AML-193 (cell line): ENCODE measurements around the gene CATSPER2.
"Not testable (repeated sequence)": the region's sequence is repeated elsewhere in the genome, so short reads cannot be mapped to it uniquely, and the experiment has no call there.

ENCODE experiments used
- DNase-seq, 2 experiments: peaks; one replicate each; lab custom pipeline; 2025; lab: John Stamatoyannopoulos, UW

Gene CATSPER2

DNA sequence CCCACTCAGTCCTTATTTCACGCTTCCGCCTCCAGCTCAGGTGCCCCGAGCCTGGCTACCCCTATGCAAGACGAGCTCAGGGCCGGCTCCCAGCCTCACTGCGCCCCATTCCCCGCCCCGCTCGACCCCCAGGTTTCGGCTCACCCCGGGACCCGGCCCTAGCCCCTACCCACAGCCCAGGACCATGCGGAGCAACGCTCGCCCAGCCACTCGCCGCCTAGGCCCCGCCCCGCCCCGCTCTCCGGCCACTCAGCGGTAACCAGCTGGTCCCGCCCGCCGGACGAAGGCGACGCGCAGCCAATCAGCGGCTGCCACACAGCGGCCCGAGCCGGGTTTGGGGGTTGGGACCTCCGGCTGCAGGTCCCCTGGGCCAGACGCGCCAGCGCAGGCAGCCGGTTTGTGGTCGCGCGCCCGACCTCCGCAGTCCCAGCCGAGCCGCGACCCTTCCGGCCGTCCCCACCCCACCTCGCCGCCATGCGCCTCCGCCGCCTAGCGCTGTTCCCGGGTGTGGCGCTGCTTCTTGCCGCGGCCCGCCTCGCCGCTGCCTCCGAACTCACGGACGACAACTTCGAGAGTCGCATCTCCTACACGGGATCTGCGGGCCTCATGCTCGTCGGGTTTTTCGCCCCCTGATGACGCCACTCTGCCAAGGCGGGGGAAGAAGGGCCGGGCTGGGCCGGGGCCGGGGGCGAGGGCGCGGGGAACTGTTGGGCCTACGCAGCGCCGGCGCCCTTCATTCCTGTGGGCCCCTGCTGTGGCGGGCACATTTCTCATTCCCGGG is at the start of gene CATSPER2:
Gene CATSPER2 (minus strand): TSS at position 196 of the 781 bp plus-strand sequence. CDS start 783 bp downstream, outside the sequence.
- no peak for DNase-seq

DNA sequence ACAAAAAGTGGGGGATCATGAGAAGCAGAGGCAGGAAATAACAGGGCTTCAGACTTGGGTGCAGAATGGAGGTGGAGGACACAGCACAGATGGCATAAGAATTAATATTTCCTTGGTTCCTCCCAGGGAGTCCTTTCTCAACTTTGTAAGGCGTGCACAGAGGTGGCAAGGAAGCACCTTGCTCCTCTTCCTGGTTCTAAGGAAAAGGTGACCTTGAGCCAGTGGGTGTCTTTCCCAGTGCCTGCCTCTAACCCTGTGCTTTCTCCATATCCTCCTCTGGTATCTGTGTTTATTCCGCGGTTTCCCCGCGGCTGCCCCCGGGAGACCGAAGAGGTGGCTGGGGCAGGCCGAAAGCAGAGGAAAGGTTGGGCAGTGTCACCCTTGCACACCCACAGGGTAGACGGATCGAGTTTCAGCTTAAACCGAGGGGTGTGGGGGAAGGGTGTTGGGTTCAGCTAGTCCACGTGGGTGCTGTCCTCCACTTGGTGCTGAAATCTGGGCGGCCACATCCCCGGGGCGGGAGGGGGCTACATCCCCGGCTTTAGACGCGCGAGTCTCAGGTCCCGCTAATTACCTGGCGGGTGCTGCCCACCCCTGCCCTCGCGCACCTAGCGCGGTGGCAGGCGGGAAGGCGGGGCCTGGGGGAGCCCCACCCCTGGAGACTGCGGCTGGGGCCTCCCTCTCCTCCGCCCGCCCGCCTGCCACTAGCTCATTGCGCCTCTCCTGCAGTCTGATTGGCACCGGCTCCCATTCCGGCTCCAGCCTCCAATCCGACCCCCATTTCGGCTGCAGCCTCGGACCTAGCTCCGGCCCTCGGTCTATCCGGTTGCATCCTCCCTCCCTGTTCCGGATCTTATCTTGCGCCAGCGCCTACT is 44.7 kb upstream of the CATSPER2 start, which contains the start of gene CKMT1A:
Gene CKMT1A (plus strand): TSS at position 712 of the 875 bp plus-strand sequence. CDS start 192 bp downstream, outside the sequence.
- not testable (repeated sequence) for DNase-seq

DNA sequence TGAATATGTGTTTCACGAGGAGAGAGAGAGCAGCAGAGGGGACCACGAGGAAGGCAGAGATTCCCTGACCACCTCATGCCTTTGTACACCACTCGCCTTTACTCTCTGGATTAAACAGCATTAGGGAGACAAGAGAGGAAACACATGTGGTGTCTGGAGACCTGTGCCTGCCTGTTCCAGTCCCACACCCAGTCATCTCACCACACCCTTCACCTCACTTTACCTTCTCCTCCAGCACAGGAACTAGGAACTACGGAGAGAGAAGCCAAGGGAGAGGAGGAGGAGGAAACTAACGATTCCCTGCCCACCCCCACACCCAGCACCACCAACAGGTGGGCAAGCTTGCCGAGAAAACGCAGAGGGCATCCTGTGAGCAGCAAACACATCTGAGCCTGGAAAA is 44.0 kb upstream of the CATSPER2 start:
- DNase-seq: not testable (repeated sequence)

DNA sequence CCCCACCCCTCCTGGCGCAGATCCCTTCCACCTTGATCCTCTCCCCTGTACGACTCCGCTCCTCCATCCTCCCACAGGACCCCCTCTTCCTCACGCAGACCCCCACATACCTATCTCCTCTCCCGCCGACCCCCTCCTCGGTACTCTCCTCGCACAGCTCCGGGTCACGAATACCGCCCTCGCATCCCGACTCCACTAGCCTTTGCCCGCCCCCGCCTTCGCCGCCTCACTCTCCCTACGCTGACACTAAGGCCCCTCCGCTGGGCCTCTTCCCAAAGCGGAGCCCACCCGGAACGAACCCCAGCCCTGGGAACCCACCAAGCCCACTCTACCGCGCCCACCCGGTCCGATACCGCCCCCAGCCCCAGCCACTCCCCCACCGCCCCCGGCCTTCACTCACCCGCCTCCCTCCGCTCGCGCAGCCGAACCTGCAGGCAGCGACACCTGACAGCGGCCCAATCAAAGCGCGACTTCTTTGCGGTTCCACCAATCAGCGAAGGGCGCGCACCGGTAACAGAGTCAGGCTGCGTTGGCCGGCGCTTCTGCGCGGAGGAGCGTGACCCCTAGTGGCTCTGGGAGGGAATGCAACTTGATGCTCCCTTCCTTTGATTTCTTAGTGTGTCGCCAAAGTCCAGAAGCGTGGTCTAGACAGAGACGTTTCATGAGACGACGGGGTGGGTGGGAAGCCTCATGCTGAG is 41.1 kb upstream of the CATSPER2 start:
- DNase-seq: not testable (repeated sequence)

DNA sequence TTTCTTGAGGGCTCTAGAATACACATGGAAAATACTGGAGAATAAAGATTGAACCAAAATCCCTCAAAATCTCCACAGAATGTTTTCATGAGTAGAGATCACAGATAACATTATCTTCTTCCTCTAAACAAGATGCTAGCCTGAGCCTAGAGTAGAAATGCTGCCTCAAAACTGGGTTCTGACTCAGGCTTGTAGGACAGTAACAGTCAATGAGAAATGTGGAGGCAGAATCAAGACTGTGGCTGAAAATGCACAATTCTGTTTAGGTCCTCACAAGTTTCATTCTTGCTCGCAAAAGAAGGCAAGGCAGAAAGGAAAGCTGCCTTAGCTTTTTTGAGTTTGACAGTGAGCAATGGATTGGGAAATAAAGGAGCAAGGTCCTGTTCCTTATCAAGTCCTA is 25.5 kb upstream of the CATSPER2 start:
- not testable (repeated sequence) for DNase-seq

DNA sequence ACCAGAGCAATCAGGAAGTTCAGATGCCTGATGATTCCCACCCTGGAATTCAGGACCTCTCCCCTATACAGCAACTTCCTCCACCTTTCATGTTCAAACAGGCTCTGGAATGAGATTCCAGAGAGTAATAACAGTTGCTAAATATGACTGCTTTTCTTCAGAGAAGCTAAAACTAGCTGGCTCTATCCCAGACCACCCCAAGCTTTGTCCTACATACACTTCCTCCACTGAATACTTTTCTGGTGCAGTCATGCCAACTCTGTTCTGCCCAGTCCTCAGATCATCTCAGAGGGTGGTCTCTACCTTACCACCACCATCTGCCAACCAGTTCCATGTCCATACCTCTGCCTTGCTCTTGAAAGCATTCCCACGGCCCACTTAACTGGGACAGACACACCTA is 17.5 kb upstream of the CATSPER2 start:
- not testable (repeated sequence) for DNase-seq

DNA sequence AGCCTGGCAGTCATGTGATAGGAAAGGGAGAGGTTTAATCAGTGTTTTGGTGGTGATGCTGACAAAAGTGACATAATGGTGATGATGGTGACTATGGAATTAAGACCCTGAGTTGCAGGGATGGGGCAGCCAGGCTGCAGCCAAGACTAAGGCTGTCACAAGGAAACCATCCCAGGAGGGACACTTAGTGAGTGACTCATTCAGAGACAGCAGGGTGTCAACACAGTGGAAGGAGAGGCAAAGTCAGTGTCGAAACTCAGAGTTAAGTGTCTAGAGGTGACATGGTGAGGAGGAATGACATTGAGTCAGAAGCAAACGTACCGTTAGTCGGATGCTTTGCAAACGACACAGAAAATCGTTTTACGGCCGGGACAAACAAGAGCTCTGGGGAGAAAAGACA is 14.7 kb upstream of the CATSPER2 start:
- DNase-seq: not testable (repeated sequence)

DNA sequence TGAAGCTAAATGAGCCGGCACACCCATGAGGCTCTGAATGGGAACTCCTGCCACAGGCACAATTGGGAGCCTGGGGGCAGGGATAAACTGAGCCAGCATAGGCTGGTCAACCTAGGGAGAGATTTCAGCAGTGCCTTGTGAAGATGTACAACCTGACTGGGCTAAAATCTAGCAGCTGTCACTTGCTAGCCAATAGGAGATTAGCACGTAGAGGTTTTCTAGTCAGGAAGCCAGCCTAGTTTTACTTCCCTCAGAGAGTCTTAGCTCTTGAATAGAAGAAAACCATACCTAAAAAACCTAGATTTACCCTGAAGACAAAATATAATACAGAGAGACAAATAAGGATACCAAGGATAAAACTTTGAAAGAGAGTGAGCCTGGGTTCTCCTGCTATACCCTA is 13.6 kb upstream of the CATSPER2 start:
- not testable (repeated sequence) for DNase-seq

DNA sequence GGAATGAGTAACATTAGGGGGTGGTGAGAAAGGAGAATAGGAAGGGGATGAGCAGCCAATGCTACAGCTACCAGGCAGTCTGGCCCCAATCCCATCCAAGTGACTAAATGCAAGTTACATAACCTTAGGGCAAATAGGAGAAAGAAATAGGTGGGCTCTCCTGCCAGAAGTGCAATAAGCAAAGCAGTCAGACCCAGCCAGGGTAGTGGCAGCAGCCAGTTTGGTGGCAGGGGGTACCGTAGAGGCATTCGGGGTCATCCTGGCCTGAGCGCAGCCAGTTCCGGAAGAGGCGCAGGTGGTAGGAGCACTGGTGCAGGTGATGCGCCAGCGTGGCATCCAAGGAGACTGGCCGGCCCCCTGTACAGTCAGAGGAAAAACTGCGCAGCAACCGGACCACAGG is 11.1 kb upstream of the CATSPER2 start:
- not testable (repeated sequence) for DNase-seq

DNA sequence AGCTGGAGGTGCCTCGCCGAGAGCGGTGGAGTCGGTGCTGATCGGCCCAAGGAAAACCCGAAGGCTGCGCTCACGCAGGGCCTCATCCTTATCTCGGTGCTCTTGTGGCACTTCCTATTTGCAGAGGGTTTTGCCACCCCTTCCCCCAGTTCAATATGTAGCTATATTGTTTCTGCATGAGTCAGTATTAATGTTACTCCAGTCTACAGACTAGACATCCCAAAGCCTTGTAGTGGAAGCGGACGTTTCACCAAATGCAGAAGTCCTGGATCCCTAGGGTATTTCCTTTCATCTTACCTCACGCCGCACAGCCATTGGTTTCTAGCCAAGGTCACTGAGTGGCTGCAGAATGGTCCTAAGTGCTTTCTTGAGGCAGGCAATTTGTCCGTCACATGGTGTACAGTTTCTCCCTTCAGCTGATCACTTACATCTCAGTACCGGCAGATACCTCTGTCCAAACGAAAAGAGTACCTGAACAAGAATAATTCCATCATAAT is 834 bp upstream of the CATSPER2 start:
- DNase-seq: not testable (repeated sequence)

DNA sequence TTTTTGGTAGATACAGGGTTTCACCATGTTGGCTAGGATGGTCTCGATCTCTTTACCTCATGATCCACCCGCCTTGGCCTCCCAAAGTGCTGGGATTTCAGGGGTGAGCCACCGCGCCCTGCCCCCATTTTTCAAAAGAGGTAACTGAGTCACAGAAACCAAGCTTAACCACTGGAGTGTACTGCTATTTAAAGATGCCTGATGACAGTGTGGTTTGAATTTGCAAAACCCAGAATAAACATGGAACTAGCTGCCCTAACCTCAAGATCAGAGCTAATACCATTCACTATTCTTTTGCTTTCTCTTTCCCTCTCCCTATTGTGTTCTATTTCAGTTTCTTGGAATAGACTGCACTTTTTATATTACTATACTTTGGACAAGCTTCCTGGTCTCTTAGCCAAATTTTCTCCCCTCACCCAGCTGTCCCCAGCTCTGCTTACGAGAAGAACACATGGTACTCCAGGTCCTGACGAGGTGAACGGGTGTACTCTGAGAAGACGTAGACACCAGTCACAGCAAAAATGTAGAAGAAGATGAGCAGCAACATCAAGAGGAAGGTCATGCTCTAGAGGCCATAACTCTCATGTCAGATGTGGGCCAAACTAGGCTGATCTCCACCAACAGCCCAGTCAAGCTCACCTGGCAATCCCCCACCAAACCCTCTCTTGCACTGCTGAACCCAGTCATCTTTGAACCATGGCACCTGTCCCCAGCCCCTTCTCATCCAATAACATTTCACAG is 10.0 kb downstream of the CATSPER2 start:
- DNase-seq: not testable (repeated sequence)

DNA sequence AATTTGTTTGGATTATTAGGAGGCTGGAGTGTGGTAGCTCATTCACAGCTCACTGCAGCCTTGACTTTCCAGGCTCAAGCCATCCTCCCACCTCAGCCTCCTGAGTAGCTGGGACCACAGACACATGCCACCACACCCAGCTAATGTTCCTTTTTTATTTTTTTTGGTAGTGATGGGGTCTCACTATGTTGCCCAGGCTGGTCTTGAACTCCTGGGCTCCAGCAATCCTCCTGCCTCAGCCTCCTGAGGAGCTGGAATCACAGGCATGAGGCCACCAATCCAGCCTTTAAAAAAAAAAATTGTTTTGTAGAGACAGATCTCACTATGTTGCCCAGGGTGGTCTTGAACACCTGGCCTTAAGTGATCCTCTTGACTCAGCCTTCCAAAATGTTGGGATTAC is 21.7 kb downstream of the CATSPER2 start:
- DNase-seq: not testable (repeated sequence)

DNA sequence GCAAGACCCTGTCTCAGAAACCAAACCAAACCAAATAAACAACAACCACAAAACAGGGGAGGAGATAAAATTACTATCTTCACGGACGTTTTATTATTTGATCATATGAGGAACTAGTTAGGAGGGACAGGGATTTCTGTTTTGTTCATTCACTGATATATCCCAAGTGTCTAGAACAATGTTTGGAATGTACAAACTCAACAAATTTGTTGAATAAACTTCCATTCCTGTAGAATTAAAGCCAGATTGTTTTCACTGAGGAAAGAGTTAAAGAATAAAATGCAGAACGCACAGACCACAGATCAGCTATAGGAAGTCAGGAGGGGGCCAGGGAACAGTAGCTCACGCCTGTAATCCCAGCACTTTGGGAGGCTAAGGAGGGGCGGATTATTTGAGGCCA is 23.5 kb downstream of the CATSPER2 start:
- DNase-seq: no peak

DNA sequence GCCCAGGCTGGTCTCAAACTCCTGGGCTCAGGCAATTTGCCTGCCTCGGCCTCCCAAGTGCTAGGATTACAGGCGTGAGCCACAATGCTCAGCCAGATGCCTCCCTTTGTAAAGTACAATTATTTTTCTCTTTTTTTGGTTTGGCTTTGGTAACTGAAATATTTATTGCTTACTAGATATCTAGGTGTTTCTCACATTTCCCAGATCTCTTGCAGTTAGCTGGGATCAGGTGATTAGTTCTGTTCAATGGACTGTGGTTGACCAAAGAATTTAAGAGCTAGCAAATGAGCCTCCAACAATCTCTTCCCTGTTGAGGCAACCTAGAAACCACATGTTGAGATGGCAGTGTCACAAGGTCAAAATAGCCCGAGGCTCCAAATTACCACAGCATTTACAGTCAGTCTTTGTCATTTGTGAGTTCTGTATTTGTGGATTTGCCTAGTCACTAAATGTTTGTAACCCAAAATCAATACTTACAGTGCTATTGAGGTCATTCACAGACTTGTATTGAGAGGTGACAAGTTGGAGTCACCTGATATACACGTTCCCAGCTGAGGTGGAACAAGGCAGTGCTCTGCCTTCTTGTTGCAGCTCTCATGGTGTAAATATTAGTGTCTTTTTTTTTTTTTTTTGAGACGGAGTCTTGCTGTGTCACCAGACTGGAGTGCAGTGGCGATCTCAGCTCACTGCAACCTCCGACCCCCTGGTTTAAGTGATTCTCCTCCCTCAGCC is 26.4 kb downstream of the CATSPER2 start:
- DNase-seq: peak; percentile 1 to 10

DNA sequence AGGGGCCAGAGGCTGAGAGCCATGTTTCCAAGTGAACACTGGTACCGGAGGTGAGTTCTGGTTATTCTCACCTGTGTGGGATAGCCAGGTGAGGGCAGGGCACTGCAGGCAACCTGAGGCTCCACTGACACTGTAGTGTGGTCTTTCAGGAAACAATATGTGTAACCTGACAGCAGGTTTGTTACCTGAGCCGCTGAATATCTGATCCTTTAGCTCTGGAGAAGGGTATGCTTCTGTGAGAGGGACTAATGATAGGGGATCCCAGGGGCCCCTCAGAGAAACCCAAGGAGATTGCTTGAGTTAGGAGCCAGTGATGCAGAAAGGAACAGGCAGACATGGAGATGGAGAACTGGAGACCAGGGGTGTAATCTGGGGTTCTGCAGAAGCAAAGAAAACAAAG is 29.9 kb downstream of the CATSPER2 start, which contains the start of gene STRC:
Gene STRC (minus strand): TSS at position 101 of the 400 bp plus-strand sequence. CDS start 78 bp downstream, at position 23.
- not testable (repeated sequence) for DNase-seq

DNA sequence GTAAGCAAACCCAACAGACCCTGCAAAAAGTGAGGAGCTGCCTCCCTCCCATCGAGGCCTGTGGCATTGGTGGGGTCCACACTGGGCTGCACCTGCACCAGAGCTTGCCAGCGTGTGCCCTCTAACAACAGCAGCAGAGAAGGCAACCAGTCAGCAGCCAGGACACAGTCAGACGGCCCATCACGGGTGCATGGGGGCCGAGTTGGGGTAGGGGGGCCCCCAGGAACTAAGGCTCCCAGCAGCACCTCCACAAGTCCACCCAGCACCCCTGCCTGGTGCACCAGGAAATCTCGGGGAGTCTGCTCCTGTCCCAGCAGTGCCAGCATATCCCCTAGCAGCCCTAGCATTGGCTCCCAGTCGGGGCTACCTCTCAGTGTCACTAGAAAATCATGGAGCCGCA is 30.9 kb downstream of the CATSPER2 start:
- DNase-seq: not testable (repeated sequence)

DNA sequence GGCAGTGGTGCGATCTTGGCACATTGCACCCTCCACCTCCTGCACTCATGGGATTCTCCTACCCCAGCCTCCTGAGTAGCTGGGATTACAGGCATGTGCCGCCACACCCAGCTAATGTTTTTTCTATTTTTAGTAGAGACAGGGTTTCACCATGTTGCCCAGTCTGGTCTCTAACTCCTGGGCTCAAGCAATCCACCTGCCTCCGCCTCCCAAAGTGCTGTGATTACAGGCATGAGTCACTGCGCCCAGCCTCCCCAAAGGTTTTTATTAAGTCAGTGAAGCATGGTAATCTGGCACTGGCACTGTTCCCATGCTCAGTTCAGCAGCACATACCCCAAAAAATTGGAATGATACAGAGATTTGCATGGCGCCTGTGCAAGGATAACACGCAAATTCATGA is 46.4 kb downstream of the CATSPER2 start:
- DNase-seq: not testable (repeated sequence)

DNA sequence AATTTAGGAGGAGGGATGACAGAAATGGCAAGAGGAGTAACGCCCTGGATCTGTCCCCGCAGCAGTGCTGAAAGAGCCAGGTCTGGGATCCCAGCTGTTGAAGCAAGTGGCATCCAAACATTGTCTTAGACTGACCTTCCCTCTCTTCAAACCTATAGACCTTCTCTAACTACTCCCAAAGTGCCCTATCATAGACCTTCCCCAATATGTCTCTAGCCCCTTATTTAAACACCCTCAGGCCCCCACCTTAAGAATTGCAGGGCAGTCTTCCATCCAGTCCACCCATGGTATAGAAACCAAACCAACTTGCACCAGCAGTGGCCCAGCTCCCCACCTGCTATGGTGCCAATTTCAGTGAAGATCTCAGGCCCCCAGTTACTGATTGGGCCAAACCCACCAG is 48.4 kb downstream of the CATSPER2 start:
- DNase-seq: not testable (repeated sequence)

DNA sequence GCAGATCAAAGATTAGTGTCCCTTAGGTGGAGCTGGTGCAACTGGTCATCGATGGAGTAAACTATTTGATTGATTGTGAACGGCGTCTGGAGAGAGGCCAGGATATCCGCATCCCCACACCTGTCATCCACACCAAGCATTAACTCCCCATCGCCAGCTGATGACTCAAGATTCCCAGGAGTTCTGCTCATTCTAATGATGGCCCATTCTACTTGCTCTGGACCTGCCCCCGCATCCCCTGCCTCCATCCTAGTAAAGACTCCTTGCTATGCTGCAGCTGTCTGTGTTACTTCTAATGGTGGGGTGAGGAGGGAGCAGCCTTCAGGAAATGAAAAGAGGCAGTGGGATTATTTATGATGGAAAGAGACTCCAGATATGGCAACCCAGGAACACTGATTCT is 49.5 kb downstream of the CATSPER2 start:
- DNase-seq: not testable (repeated sequence)
